Psoas muscle (tissue), 8 donors: ENCODE data around the gene FXN. TPM values are rescaled to one million over a fixed set of nuclear protein-coding genes. Genes with fewer than 3 reads are reported as not detected.

Source experiments
- ATAC-seq, 4 donors: fragments of 200-7000 bp; cut with Tn5 transposase; one replicate each; pipeline ENCODE4 v1.9.1; 2020; ENCODE audit warnings: moderate library complexity in 3 of 4, mild to moderate bottlenecking in 2 of 4
- DNase-seq, 2 donors: peaks; one replicate each; pipeline ENCODE4 v3.0.0-alpha.2; 2020
- H3K27ac ChIP-seq: fragments of 200-600 bp; one replicate; pipeline ENCODE4 v1.8.0; 2022
- H3K27me3 ChIP-seq, 3 donors: fragments of 200-600 bp in 1 of 3; one replicate each; pipeline versions ENCODE4 v1.6.1 to v1.8.0; 2013 to 2022; ENCODE audit warnings: low read length in 2 of 3, mild to moderate bottlenecking in 2 of 3, moderate library complexity in 1 of 3; ENCODE audit not compliant: insufficient read depth in 3 of 3
- H3K36me3 ChIP-seq, 2 donors: fragments of 200-600 bp in 1 of 2; one replicate each; pipeline versions ENCODE4 v1.6.1 to v1.8.0; 2013 to 2022; ENCODE audit warnings: low read depth in 1 of 2, mild to moderate bottlenecking in 1 of 2, moderate library complexity in 1 of 2; ENCODE audit not compliant: insufficient read depth in 1 of 2
- H3K4me1 ChIP-seq: fragments of 200-600 bp; one replicate; pipeline ENCODE4 v1.8.0; 2022
- H3K4me3 ChIP-seq: fragments of 200-600 bp; one replicate; pipeline ENCODE4 v1.8.0; 2022; ENCODE audit warnings: mild to moderate bottlenecking
- H3K9me3 ChIP-seq: fragments of 200-600 bp; one replicate; pipeline ENCODE4 v1.8.0; 2022
- whole genome bisulfite sequencing, 3 donors: extraction: QIAGEN DNeasy Blood & Tissue Kit; methylation state at CpG; one replicate each; pipeline versions ENCODE4 v1.1.6 to v1.1.7; 2013; 5-methylcytosine and 5-hydroxymethylcytosine counted together
- intact Hi-C, 2 donors: fragments of 100-400 bp; cut with DNase I; formaldehyde crosslinking; loops; one replicate each; pipeline versions ENCODE4 v1.11.0 to v1.14.2; 2022
- polyA plus RNA-seq, 3 donors: library from polyadenylated mRNA; stranded (reverse); fragments of 200-250 nt; gene quantifications; one replicate each; pipeline ENCODE4 v1.2.3, GENCODE V29; 2013
- total RNA-seq, 4 donors: library from RNA; stranded (reverse); fragmentation: NEBNext Ultra II Directional in 2 of 4; extraction: Animal tissue kit (Norgen Biotek cat#: 25700) in 2 of 4; gene quantifications; one replicate each; pipeline versions ENCODE4 v1.2.1 to v1.2.4, GENCODE V29; 2021 to 2023
- TF ChIP-seq, protein P1 (sequence below): fragments of 200-600 bp; IDR thresholded peaks from one replicate; pipeline ENCODE4 v1.8.0; 2022; ENCODE audit warnings: antibody characterized with exemption
- donor health status: healthy with polysubstance abuse.
- donor health status: DM: no; HTN: no; CAD: no; lungs with moderate emphysema.
- donor health status: Bipolar disorder and iron deficiency.
- donor health status: healthy.
- donor health status: DM: yes; HTN: yes; CAD: no.
- donor health status: DM: no; HTN: no; CAD: no.
- donor health status: DM: no; HTN: no; CAD: no.
- donor health status: DM: yes; HTN: yes; CAD: no.

FXN gene
- total and polyA plus RNA-seq, 7 donors = 10.4 to 25.0 (median 19.0) TPM

DNA sequence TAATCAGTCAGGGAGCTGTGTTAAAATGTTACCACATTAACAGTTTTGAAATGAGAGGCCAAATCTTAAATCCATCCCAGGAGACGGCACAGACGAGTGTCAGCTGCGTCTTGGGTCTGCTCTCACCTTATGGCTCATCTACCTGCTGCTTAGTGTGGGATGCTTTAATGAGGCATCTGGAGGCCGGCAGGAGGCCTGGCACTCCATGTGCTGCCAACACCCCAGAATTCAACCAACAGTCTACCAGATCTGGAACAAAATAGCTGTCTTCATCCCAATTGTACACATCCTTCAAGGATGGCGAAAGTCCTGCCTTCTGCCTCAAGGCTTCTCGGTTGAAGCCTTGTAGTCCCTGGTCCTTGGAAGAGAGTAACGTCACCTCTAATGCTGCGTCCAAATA, 33.6 kb upstream of the FXN start:
- Histone ChIP-seq H3K9me3 (no peaks in the 10 kb centered on the region), H3K4me3 (no peak overlapping the region), H3K36me3 (no peaks in the 10 kb centered on the region), H3K27me3 (no peaks in the 10 kb centered on the region), H3K27ac (no peak overlapping the region), H3K4me1 (no peaks in the 10 kb centered on the region)
- intact Hi-C loops = loop anchor here in 1 of 2 donors (5.0 kb wide), 1 partner anchor 420 kb away; no protein-coding TSS in a partner anchor
- TF ChIP-seq, protein P1, sequence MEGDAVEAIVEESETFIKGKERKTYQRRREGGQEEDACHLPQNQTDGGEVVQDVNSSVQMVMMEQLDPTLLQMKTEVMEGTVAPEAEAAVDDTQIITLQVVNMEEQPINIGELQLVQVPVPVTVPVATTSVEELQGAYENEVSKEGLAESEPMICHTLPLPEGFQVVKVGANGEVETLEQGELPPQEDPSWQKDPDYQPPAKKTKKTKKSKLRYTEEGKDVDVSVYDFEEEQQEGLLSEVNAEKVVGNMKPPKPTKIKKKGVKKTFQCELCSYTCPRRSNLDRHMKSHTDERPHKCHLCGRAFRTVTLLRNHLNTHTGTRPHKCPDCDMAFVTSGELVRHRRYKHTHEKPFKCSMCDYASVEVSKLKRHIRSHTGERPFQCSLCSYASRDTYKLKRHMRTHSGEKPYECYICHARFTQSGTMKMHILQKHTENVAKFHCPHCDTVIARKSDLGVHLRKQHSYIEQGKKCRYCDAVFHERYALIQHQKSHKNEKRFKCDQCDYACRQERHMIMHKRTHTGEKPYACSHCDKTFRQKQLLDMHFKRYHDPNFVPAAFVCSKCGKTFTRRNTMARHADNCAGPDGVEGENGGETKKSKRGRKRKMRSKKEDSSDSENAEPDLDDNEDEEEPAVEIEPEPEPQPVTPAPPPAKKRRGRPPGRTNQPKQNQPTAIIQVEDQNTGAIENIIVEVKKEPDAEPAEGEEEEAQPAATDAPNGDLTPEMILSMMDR = no peak
- DNase-seq (no peak), ATAC-seq (no peak)
- 68 to 69% (median 69%) methylated on average over 8 of the region's 8 CpGs for WGBS, 3 donors

DNA sequence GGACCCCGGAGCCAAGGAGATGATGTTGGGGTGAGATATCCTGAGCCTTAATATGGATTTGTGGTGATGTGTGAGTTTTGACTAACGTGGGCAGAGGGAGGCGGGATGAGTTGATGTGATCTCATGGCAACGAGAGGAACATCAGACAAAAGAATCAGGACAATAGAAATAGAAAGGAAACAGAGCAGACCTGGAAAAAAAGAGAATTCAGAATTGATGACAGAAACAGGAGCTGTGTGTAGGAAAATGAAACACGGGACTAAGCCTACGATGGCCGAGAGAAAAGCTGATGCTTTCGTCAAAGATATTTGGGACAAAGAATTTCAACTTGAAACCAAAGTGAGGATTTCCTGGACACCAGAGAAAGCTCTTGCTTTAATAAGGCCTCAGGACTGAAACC, 32.5 kb upstream of the FXN start:
- DNase-seq (no peak), ATAC-seq (no peak)
- Histone ChIP-seq H3K9me3 (no peaks in the 10 kb centered on the region), H3K27me3 (no peaks in the 10 kb centered on the region), H3K27ac (no peak overlapping the region), H3K36me3 (no peaks in the 10 kb centered on the region), H3K4me1 (no peaks in the 10 kb centered on the region), H3K4me3 (no peak overlapping the region)
- TF ChIP-seq, protein P1 = no peak
- intact Hi-C loops = loop anchor here in 1 of 2 donors (5.0 kb wide), 1 partner anchor 421 kb away; no protein-coding TSS in a partner anchor
- WGBS, 3 donors = 59 to 76% (median 71%) methylated on average over 8 of the region's 8 CpGs

DNA sequence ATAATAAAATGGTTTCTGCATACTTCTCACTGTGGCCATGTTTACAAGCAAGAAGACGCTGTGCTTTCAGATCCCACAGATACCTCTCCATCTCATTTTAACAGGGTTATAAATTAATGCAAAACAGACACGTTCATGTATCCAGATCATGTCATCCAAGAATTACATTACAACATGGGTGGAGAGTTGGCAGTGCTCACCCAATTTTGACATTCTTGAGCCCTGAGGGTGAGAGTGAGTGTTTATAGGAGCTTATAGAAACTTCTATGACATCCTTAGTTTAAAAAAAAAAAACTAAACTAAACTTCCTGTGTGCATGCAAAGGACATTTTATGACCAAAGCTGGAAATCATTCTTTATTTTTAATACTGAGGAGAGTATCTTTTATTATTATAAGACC, 30.7 kb upstream of the FXN start:
- intact Hi-C loops = loop anchor here in 1 of 2 donors (5.0 kb wide), 1 partner anchor 423 kb away; no protein-coding TSS in a partner anchor
- H3K4me1 ChIP-seq = no peaks in the 10 kb centered on the region

GRCh38 chr9:69009708-69010107, 25.8 kb upstream of the FXN start:
- Histone ChIP-seq H3K9me3 (no peaks in the 10 kb centered on the region), H3K27me3 (no peaks in the 10 kb centered on the region), H3K4me1 (no peaks in the 10 kb centered on the region), H3K4me3 (no peak overlapping the region), H3K27ac (no peak overlapping the region), H3K36me3 (no peaks in the 10 kb centered on the region)
- intact Hi-C loops = no loop called here
- TF ChIP-seq, protein P1 = no peak
- no peak for DNase-seq
- WGBS, 3 donors = 61 to 71% (median 63%) methylated on average over 1 of the region's 1 CpG
- no peak for ATAC-seq

More for the DNA sequence above, 30.7 kb upstream of the FXN start:
- ATAC-seq (no peak), DNase-seq (no peak)
- no peaks in the 10 kb centered on the region for H3K36me3 ChIP-seq
- TF ChIP-seq, protein P1 = no peak
- H3K4me3 ChIP-seq = no peak overlapping the region
- WGBS, 3 donors = 48 to 53% (median 52%) methylated on average over 2 of the region's 2 CpGs
- no peak overlapping the region for H3K27ac ChIP-seq
- H3K27me3 ChIP-seq = no peaks in the 10 kb centered on the region
- no peaks in the 10 kb centered on the region for H3K9me3 ChIP-seq
